Endothelial cell (in vitro differentiated cells): ENCODE measurements around the gene MRPS18B. TPM values are rescaled to one million over a fixed set of nuclear protein-coding genes. Genes with fewer than 3 reads are reported as not detected.
"Not testable (repeated sequence)": the region's sequence is repeated elsewhere in the genome, so short reads cannot be mapped to it uniquely, and the experiment has no call there.

ENCODE experiments used
- DNase-seq: peaks from one replicate; pipeline ENCODE4 v3.0.0; 2021; ENCODE audit warnings: low spot score
- H3K27ac Mint-ChIP-seq: one replicate; pipeline ENCODE4 v1.8.0; 2021; ENCODE audit warnings: mixed read lengths, inconsistent platforms; ENCODE audit not compliant: unreplicated experiment
- H3K27me3 Mint-ChIP-seq: one replicate; pipeline ENCODE4 v1.8.0; 2021; ENCODE audit warnings: mild to moderate bottlenecking, moderate library complexity, mixed read lengths, inconsistent platforms; ENCODE audit not compliant: unreplicated experiment
- H3K36me3 Mint-ChIP-seq: one replicate; pipeline ENCODE4 v1.8.0; 2021; ENCODE audit warnings: mild to moderate bottlenecking, low read depth, mixed read lengths, inconsistent platforms; ENCODE audit not compliant: unreplicated experiment
- H3K4me1 Mint-ChIP-seq: one replicate; pipeline ENCODE4 v1.8.0; 2021; ENCODE audit warnings: mild to moderate bottlenecking, mixed read lengths, inconsistent platforms; ENCODE audit not compliant: unreplicated experiment
- H3K4me3 Mint-ChIP-seq: one replicate; pipeline ENCODE4 v1.8.0; 2021; ENCODE audit warnings: mild to moderate bottlenecking, mixed read lengths, inconsistent platforms; ENCODE audit not compliant: unreplicated experiment
- H3K9me3 Mint-ChIP-seq: one replicate; pipeline ENCODE4 v1.8.0; 2021; ENCODE audit warnings: mixed read lengths, inconsistent platforms; ENCODE audit not compliant: unreplicated experiment
- CTCF ChIP-seq: fragments of 200-600 bp; sonication (generic); IDR thresholded peaks from one replicate; pipeline ENCODE4 v1.5.0; 2021; ENCODE audit warnings: antibody characterized with exemption; ENCODE audit not compliant: unreplicated experiment
- total RNA-seq: library from RNA; stranded (reverse); fragmentation: NEBNext Ultra II Directional; extraction: Animal tissue kit (Norgen Biotek cat#: 25700); gene quantifications from one replicate; pipeline ENCODE4 v1.2.1, GENCODE V29; 2021; ENCODE audit not compliant: unreplicated experiment

MRPS18B gene
- total RNA-seq, 1 donor from 2014 or later, result 39.8 TPM

DNA sequence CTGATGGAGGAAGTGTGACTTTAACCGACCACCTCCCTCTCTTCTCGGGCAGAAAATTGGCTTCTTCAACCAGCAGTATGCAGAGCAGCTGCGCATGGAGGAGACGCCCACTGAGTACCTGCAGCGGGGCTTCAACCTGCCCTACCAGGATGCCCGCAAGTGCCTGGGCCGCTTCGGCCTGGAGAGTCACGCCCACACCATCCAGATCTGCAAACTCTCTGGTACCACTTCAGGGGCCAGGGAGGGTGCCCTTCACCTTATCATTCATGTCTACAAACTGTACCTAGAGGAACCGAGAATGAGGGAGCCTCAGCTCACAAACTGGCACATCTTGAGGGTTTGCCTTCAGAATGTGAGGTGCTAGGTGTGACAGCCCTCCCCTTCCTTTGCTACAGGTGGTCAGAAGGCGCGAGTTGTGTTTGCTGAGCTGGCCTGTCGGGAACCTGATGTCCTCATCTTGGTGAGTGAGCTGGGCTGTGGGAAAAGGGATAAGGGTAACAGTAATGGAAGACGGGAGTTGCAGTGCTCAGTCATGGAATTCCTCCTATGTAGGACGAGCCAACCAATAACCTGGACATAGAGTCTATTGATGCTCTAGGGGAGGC, 27.8 kb upstream of the MRPS18B start:
- DNase-seq, result no peak
- H3K4me3 Mint-ChIP-seq, result peak overlapping the region; percentile 15
- no peaks in the 10 kb centered on the region for H3K9me3 Mint-ChIP-seq
- no peak overlapping the region for H3K27ac Mint-ChIP-seq
- H3K4me1 Mint-ChIP-seq, result peaks cover 20% of the 10 kb centered on the region
- H3K27me3 Mint-ChIP-seq, result peaks cover 9% of the 10 kb centered on the region
- no peak for TF ChIP-seq CTCF
- peaks cover 54% of the 10 kb centered on the region for H3K36me3 Mint-ChIP-seq

GRCh38 chr6:30590509-30590908, 27.1 kb upstream of the MRPS18B start:
- Mint-ChIP-seq H3K36me3 (peaks cover 48% of the 10 kb centered on the region), H3K4me3 (peak overlapping the region; percentile 68)

GRCh38 chr6:30591008-30591407, 26.6 kb upstream of the MRPS18B start:
- no peak overlapping the region for H3K27ac Mint-ChIP-seq

More at GRCh38 chr6:30590509-30590908, 27.1 kb upstream of the MRPS18B start:
- Mint-ChIP-seq H3K9me3 (no peaks in the 10 kb centered on the region), H3K4me1 (peaks cover 15% of the 10 kb centered on the region), H3K27ac (no peak overlapping the region), H3K27me3 (peaks cover 9% of the 10 kb centered on the region)
- TF ChIP-seq CTCF, result no peak
- no peak for DNase-seq

GRCh38 chr6:30592287-30592686, 25.4 kb upstream of the MRPS18B start:
- Mint-ChIP-seq H3K9me3 (no peaks in the 10 kb centered on the region), H3K27ac (peak overlapping the region; percentile 5), H3K4me3 (peak overlapping the region; percentile 64), H3K4me1 (peaks cover 5% of the 10 kb centered on the region), H3K36me3 (peaks cover 39% of the 10 kb centered on the region), H3K27me3 (peaks cover 12% of the 10 kb centered on the region)
- no peak for DNase-seq
- no peak for TF ChIP-seq CTCF

More at GRCh38 chr6:30591008-30591407, 26.6 kb upstream of the MRPS18B start:
- no peak for TF ChIP-seq CTCF
- Mint-ChIP-seq H3K4me3 (no peak overlapping the region), H3K27me3 (peaks cover 9% of the 10 kb centered on the region), H3K36me3 (peaks cover 47% of the 10 kb centered on the region), H3K4me1 (peaks cover 13% of the 10 kb centered on the region), H3K9me3 (no peaks in the 10 kb centered on the region)
- no peak for DNase-seq

GRCh38 chr6:30597315-30598144, 20.1 kb upstream of the MRPS18B start:
- H3K36me3 Mint-ChIP-seq, result peaks cover 13% of the 10 kb centered on the region
- H3K27ac Mint-ChIP-seq, result peak overlapping the region; percentile 40
- not testable (repeated sequence) for H3K9me3 Mint-ChIP-seq, H3K4me3 Mint-ChIP-seq
- peak; percentile 78 for TF ChIP-seq CTCF
- H3K27me3 Mint-ChIP-seq, result peaks cover 17% of the 10 kb centered on the region
- H3K4me1 Mint-ChIP-seq, result peaks cover 25% of the 10 kb centered on the region
- peak; percentile 89 for DNase-seq
